ENCODE results near the gene ATXN7. TPM values are rescaled to one million over a fixed set of nuclear protein-coding genes. Genes with fewer than 3 reads are reported as not detected.

The ATXN7 gene
- total RNA-seq, 1 experiment from 2014 or later = 3.6 TPM

DNA sequence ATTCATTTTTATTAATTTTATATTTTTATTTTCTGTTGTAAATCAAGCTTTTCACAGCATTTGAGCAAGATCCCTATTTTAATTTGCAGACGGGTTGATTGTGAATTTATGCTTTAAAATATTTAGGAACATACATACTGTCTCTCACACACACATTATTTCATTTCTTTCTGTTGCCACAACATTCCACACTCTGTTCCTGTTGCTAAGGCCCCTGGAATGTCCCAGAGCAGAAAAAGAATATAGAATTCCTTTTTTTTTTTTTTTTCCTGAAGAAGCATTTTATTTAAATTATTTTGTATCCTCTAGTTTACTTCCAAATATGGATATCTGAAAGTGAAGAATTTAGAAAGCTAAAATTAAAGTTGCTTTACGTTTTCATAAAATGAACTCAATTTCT, 85.3 kb downstream of the ATXN7 start:
- POLR2A ChIA-PET (ENCODE audit: unreplicated experiment) = no interaction called here
- no peaks in the 10 kb centered on the region for H3K4me1 ChIP-seq (ENCODE audit: insufficient read depth, low read length)
- H3F3A ChIP-seq (ENCODE audit: low read length, unreplicated experiment) = no peaks in the 10 kb centered on the region
- H3K27me3 ChIP-seq (ENCODE audit: low read length) = no peaks in the 10 kb centered on the region
- intact Hi-C loops (cut with micrococcal nuclease) = no loop called here
- no peaks in the 10 kb centered on the region for H3K9me3 ChIP-seq (ENCODE audit: low read length)
- ATAC-seq (no peak), DNase-seq (no peak)
- no peak overlapping the region for H3K4me3 ChIP-seq (ENCODE audit: low read length)
- H3K36me3 ChIP-seq (ENCODE audit: low read depth, low read length) = no peaks in the 10 kb centered on the region
- no peak overlapping the region for H3K27ac ChIP-seq (ENCODE audit: low read length)
- TF ChIP-seq, protein P1, sequence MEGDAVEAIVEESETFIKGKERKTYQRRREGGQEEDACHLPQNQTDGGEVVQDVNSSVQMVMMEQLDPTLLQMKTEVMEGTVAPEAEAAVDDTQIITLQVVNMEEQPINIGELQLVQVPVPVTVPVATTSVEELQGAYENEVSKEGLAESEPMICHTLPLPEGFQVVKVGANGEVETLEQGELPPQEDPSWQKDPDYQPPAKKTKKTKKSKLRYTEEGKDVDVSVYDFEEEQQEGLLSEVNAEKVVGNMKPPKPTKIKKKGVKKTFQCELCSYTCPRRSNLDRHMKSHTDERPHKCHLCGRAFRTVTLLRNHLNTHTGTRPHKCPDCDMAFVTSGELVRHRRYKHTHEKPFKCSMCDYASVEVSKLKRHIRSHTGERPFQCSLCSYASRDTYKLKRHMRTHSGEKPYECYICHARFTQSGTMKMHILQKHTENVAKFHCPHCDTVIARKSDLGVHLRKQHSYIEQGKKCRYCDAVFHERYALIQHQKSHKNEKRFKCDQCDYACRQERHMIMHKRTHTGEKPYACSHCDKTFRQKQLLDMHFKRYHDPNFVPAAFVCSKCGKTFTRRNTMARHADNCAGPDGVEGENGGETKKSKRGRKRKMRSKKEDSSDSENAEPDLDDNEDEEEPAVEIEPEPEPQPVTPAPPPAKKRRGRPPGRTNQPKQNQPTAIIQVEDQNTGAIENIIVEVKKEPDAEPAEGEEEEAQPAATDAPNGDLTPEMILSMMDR (conservative IDR thresholded peaks at IDR 0.05; ENCODE audit: low read depth, low read length) = no peak
- TF ChIP-seq EZH2 (IDR thresholded peaks at IDR 0.05; ENCODE audit: low read length, unreplicated experiment) (no peak), EZH2phosphoT487 (IDR thresholded peaks at IDR 0.05; ENCODE audit: borderline replicate concordance, low read length) (no peak)
- H3K9ac ChIP-seq (ENCODE audit: low read length) = no peak overlapping the region
- no peaks in the 10 kb centered on the region for H3K9me2 ChIP-seq (replicated peaks; ENCODE audit: low read length)
- no peak overlapping the region for H2AFZ ChIP-seq (ENCODE audit: low read length)
- CTCF ChIA-PET = interaction anchor here (0.6 kb wide), 2 partner anchors 11 to 44 kb away, joined by 8 read pairs; no protein-coding TSS in a partner anchor
- no peak overlapping the region for H3K4me2 ChIP-seq (ENCODE audit: low read length)
- H4K20me1 ChIP-seq (ENCODE audit: low read length) = no peaks in the 10 kb centered on the region
- no TSS peak for BruUV-seq (replicated peaks)
- no peaks in the 10 kb centered on the region for H3K79me2 ChIP-seq (ENCODE audit: low read length)

- no peak for DNase-seq
- no peaks in the 10 kb centered on the region for H3K4me1 ChIP-seq (ENCODE audit: insufficient read depth, low read length)
- POLR2A ChIA-PET (ENCODE audit: unreplicated experiment) = no interaction called here
- H3K27ac ChIP-seq (ENCODE audit: low read length) = no peak overlapping the region
- no peak overlapping the region for H2AFZ ChIP-seq (ENCODE audit: low read length)
- H3F3A ChIP-seq (ENCODE audit: low read length, unreplicated experiment) = no peaks in the 10 kb centered on the region
- no peak for ATAC-seq
- H3K4me2 ChIP-seq (ENCODE audit: low read length) = no peak overlapping the region
- BruUV-seq (replicated peaks) = no TSS peak
- no peaks in the 10 kb centered on the region for H3K27me3 ChIP-seq (ENCODE audit: low read length)
- no peaks in the 10 kb centered on the region for H3K36me3 ChIP-seq (ENCODE audit: low read depth, low read length)
- H4K20me1 ChIP-seq (ENCODE audit: low read length) = no peaks in the 10 kb centered on the region
- CTCF ChIA-PET = no interaction called here
- H3K4me3 ChIP-seq (ENCODE audit: low read length) = no peak overlapping the region
- intact Hi-C loops (cut with micrococcal nuclease) = no loop called here
- H3K9me3 ChIP-seq (ENCODE audit: low read length) = no peaks in the 10 kb centered on the region
- no peaks in the 10 kb centered on the region for H3K9me2 ChIP-seq (replicated peaks; ENCODE audit: low read length)
- no peaks in the 10 kb centered on the region for H3K79me2 ChIP-seq (ENCODE audit: low read length)
- TF ChIP-seq, protein P1 (conservative IDR thresholded peaks at IDR 0.05; ENCODE audit: low read depth, low read length) = no peak
- TF ChIP-seq EZH2 (IDR thresholded peaks at IDR 0.05; ENCODE audit: low read length, unreplicated experiment) = no peak
- no peak for TF ChIP-seq EZH2phosphoT487 (IDR thresholded peaks at IDR 0.05; ENCODE audit: borderline replicate concordance, low read length)
- no peak overlapping the region for H3K9ac ChIP-seq (ENCODE audit: low read length)
Measured at GRCh38 chr3:63950698-63951097, 87.0 kb downstream of the ATXN7 start.

DNA sequence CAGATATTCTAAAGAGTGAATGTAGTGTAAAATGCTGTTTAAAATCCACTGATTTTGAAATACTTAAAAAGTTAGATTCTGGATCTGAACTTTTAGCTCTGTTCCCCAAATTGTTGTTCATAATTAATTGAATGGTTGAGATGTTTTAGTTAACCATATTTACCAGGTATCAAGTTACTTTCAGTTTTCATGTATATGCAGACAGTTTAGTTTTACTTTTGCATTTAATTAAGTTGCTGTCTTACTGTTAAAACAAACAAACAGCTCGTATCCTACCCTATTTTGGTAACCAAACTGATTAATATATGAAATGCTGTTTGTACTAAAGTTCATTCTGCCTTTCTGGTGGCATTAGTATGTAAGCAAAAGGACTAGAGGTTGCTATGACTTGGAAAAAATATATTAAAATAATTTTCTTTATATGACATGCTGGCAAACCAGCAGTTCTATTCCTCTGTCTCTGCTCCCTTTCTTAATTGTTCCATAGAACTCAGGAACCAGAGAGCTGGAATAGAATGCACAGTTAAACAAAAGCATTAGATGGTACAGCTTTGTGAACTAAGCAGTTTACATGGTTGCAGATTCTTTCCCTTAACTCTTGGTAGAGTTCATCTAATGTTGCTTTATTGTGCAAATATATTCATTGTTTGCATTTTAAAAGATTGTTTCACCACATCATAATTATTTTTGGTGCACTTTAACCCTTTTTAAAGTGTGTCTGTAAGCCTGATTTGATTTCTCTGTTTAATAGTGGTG, 88.0 kb downstream of the ATXN7 start:
- Histone ChIP-seq H3K4me1 (ENCODE audit: insufficient read depth, low read length) (no peaks in the 10 kb centered on the region), H3K36me3 (ENCODE audit: low read depth, low read length) (no peaks in the 10 kb centered on the region), H3K27me3 (ENCODE audit: low read length) (no peaks in the 10 kb centered on the region), H4K20me1 (ENCODE audit: low read length) (no peaks in the 10 kb centered on the region), H3K9me3 (ENCODE audit: low read length) (no peaks in the 10 kb centered on the region), H3K27ac (ENCODE audit: low read length) (no peak overlapping the region), H2AFZ (ENCODE audit: low read length) (no peak overlapping the region), H3F3A (ENCODE audit: low read length, unreplicated experiment) (no peaks in the 10 kb centered on the region), H3K79me2 (ENCODE audit: low read length) (no peaks in the 10 kb centered on the region), H3K9ac (ENCODE audit: low read length) (no peak overlapping the region), H3K4me3 (ENCODE audit: low read length) (no peak overlapping the region), H3K9me2 (replicated peaks; ENCODE audit: low read length) (no peaks in the 10 kb centered on the region), H3K4me2 (ENCODE audit: low read length) (no peak overlapping the region)
- CTCF ChIA-PET = no interaction called here
- ATAC-seq = no peak
- DNase-seq = no peak
- TF ChIP-seq EZH2phosphoT487 (IDR thresholded peaks at IDR 0.05; ENCODE audit: borderline replicate concordance, low read length) (no peak), EZH2 (IDR thresholded peaks at IDR 0.05; ENCODE audit: low read length, unreplicated experiment) (no peak)
- TF ChIP-seq, protein P1 (conservative IDR thresholded peaks at IDR 0.05; ENCODE audit: low read depth, low read length) = no peak
- intact Hi-C loops (cut with micrococcal nuclease) = no loop called here
- no TSS peak for BruUV-seq (replicated peaks)
- POLR2A ChIA-PET (ENCODE audit: unreplicated experiment) = no interaction called here
